Fibroblast of upper back skin (primary cell): ENCODE results near the gene KLC1.

Experiments
- DNase-seq: peaks from one replicate; pipeline ENCODE4 v3.0.0-alpha.2; 2013

KLC1 gene

DNA sequence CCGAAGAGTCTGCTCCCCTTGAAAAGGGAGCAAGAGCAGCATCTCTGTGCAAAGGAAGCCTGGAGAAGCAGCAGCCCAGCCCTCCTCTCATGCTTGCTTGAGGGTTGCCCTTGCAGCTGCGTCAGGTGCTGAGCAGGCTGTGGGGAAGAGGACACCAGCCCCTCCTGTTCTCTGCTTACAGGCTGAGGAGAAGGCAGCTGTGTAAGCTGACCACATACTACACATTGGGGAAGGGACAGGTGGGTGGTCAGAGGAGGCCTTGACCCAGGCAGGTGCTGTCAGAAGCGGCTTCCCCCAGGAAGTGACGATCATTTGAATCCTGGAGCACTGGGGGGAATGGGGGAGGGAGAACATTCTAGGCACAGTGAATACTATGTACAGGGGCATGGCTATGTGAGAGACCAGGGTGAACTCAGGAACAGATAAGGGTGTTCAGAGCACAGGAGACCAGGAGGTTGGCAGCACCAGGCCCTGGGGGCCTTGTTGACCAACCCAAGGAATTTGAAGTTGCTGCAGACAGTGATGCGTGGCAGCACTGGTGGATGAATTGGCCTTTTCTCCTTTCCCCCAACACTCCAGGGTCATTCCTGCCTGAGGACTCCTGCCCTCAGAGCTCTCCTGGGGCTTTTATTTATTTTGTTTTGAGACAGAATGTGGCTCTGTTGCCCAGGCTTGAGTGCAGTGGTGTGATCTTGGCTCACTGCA, 2.7 kb upstream of the KLC1 start:
- DNase-seq = no peak

DNA sequence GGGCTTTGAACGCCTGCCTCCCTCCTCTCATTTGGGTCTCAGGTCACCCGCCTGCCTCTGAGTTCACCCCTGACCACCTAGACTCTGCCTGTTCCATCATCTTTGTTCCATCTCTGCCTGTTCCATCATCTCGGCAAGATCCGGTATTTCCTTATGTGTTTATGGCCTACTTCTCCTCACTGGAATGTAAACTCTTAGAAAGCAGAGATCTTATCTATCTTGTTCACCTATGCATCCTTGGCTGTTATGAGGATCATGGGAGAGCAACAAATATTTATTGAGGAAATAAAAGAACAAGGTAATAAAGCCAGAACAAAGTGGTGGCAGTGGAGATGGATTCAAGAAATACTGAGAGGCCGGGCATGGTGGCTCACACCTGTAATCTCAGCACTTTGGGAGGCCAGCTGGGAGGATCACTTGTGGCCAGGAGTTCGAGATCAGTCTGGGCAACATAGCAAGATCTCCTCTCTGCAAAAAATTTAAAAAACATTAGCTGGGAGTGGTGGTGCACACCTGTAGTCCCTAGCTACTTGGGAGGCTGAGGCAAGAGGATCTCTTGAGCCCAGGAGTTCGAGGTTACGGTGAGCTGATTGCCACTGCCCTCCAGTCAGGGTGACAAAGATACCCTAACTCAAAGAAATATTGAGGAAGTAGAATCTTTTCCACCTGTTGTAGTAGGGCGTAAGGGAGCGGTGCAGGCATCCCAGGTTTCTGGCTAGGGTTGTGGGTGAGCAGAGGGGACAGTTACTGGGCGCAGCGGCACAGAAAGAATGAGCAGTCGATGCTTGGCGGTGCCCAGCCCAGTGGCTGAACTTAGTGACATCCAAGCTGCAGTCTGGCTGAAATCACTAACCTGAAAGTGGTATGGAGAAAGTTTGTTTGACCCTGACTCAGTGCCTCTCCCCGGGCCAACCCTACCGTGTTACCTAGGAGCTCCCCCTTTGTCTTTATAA, 1.7 kb upstream of the KLC1 start:
- DNase-seq = no peak

DNA sequence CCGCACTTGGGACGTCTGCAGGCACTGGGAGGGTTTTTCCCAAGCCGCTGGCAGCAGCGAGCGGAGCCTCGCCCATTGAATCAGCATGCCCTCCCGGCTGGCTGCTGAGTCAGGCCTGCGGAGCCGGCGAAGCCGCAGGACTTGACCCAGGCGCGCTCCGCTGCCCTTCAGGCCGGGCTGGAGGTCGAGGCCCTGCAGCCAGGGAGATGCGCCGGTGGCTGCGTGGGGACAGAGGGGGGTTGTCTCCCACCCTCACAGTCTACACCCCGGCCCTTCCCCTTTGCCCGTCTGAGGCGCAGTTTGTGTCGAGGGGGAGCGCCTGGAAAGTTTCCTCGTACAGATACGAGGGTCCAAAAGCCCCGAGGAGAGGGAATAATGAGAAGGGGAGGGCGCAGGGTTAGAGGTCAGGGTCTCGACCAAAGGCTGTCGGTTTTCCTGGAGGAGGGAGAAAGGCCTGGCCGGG, 759 bp upstream of the KLC1 start:
- DNase-seq = peak; percentile 59

- DNase-seq = no peak
These were observed 601 bp downstream of the KLC1 start for GRCh38 chr14:103629503-103630121.

- no peak for DNase-seq
These were observed 1.5 kb downstream of the KLC1 start for GRCh38 chr14:103630364-103631108.

- DNase-seq = no peak
These were observed 4.4 kb downstream of the KLC1 start for GRCh38 chr14:103633391-103633790.

DNA sequence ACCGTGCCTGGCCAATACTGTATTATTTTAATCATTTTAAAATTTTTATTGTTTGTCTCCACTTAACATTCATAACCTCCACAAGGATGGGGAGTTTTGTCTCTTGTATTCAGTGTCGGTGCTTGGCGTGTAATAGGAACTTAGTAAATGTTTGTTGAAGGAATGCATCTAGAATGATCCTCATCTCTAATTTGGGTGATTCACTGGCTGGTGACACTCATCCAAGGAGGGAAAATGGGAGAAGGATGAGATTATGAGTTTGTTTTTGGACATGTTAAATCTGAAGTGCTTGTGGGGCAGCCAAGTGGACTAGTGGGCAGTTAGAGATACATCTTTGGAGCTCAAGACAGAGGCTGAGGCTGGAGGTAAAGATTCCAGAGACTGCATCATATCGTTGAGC, 5.1 kb downstream of the KLC1 start:
- DNase-seq = no peak

GRCh38 chr14:103638594-103638993, 9.6 kb downstream of the KLC1 start:
- DNase-seq = no peak

GRCh38 chr14:103641161-103641560, 12.2 kb downstream of the KLC1 start:
- peak; percentile 34 for DNase-seq

DNA sequence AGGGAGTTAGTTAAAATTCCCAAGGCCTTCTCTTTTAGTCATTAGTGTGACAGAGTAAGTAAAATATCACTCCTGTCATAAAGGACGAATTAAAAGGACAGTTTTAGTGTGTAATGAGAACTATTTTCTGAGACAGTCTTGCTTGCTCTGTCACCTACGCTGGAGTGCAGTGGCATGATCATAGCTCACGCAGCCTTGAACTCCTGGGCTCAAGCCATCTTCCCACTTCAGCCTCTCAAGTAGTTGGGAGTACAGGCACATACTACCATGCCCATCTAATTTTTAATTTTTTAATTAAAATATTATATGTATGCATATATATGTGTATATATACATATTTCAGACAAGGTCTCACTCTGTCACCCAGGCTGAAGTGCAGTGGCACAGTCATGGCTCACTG, 17.2 kb downstream of the KLC1 start:
- no peak for DNase-seq

GRCh38 chr14:103649001-103649400, 20.0 kb downstream of the KLC1 start:
- DNase-seq = no peak

GRCh38 chr14:103650213-103650612, 21.2 kb downstream of the KLC1 start:
- DNase-seq = no peak

- DNase-seq = no peak
These were observed 22.6 kb downstream of the KLC1 start for GRCh38 chr14:103651585-103651984.

GRCh38 chr14:103652806-103653205, 23.8 kb downstream of the KLC1 start:
- no peak for DNase-seq

GRCh38 chr14:103653336-103653735, 24.3 kb downstream of the KLC1 start:
- DNase-seq = peak; percentile 28

- no peak for DNase-seq
These were observed 24.8 kb downstream of the KLC1 start for GRCh38 chr14:103653805-103654204.

DNA sequence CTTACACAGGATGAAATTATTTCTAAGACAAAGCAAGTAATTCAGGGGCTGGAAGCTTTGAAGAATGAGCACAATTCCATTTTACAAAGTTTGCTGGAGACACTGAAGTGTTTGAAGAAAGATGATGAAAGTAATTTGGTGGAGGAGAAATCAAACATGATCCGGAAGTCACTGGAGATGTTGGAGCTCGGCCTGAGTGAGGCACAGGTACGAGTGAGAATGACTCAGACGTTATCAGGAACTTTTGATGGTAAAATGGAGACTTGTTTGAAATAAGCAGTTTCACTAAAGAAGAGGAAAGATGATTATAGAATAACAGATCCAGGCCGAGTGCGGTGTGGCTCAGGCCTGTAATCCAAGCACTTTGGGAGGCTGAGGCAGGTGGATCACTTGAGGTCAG, 25.6 kb downstream of the KLC1 start:
- no peak for DNase-seq

DNA sequence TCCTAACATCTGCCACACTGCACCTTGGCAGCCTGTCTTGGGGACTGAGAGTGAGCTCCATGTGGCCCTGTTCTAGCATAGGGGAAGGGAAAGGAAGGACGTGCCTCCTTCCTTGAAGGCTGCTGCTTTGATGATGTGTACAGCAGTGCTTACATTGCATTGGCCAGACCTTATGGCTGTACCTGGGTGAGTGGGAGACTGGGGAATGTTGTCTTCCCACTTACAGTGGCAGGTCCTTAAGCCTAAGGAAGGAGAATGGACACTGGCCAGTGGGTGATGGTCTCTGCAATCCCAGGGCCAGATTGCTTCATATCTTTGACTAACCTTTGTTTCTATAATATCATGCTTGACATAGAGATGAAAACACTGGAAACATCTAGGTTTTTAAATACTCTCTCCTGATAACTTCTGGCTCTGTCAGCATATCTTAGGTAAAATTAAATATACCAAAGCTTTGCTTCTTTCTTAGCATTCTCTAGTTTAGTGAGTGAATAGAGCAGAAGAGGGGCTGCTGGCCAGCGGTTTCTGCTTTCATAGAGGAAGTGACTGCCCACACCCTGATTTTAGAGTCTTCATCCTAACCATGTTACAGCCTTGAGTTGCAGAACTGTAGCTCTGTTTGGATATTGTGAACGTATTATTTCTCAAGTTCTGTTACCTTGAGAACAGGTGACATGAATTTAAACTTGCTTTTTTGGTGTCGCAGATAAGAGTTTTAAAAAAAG, 27.2 kb downstream of the KLC1 start:
- DNase-seq = no peak

DNA sequence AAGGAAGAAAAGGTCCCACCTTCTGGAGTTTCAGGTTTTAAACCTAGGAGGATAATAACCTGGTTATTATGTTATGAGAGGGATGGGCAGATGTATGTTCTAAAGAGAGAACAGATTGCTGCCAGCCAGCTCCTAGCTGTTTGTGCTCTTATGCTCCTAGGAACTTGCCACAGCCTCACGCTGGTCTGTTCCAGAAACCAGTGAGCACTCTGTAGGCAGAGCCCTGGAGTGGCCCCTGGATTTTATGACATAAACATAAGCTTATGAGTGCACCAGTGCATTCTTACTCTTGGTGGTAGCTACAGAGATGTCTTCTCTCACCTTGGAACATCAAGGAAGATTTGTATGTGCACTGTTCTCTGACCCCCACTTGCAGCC, 27.7 kb downstream of the KLC1 start:
- DNase-seq = no peak

DNA sequence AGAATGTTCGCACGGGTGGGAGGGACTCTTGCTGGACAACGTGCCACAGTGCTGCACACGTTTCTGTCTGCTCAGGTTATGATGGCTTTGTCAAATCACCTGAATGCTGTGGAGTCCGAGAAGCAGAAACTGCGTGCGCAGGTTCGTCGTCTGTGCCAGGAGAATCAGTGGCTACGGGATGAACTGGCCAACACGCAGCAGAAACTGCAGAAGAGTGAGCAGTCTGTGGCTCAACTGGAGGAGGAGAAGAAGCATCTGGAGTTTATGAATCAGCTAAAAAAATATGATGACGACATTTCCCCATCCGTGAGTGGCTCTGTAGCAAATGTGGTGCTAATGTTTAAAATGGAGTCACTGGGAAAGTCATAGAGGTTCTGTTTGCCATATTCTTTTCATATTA, 28.5 kb downstream of the KLC1 start:
- peak; percentile 70 for DNase-seq

- no peak for DNase-seq
These were observed 30.6 kb downstream of the KLC1 start for GRCh38 chr14:103659631-103660030.

DNA sequence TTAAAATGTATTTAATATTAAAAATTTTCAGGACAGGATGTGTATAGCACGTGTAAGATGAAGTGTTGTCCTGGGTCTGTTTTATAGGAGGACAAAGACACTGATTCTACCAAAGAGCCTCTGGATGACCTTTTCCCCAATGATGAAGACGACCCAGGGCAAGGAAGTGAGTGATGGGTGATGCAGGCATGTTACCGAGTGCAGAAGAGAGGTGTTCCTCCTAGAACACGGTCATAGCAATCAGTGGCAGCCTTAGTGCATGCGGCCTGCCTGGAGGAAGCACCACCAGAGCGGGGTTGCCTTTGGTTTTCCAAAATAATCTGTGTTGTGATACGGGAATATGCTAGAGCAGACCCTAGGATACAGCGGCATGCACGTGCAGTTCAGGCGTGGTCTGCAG, 33.0 kb downstream of the KLC1 start:
- no peak for DNase-seq
